ENCODE results near the gene SMAD3. TPM values are rescaled to one million over a fixed set of nuclear protein-coding genes. Genes with fewer than 3 reads are reported as not detected.

SMAD3 gene
- total RNA-seq, 4 donors from 2014 or later, result 21.2 to 32.3 (median 24.2) TPM

- peaks cover 5 to 17% (median 8%) of the 10 kb centered on the region in 4 donors for H3K36me3 ChIP-seq
- peak overlapping the region in 2 of 4 donors; percentile 19 to 20 for H3K27ac ChIP-seq (replicated peaks in 1 of 4)
- WGBS, result 90% methylated on average over 6 of the region's 6 CpGs
- H3K4me1 ChIP-seq, result peaks cover 38 to 50% (median 46%) of the 10 kb centered on the region in 4 donors
- no peaks in the 10 kb centered on the region for H3K27me3 ChIP-seq
- no peaks in the 10 kb centered on the region for H3K9me3 ChIP-seq
- intact Hi-C loops (cut with DNase I), result loop anchor here (5.0 kb wide), 1 partner anchor 56 kb away; the partner anchor contains the start of genes AAGAB and IQCH
- no peak for TF ChIP-seq POLR2AphosphoS5 (IDR thresholded peaks at IDR 0.05)
- TF ChIP-seq POLR2A (IDR thresholded peaks at IDR 0.05; ENCODE audit: low read depth), result no peak
- no peak for TF ChIP-seq CTCF (IDR thresholded peaks at IDR 0.05)
- TF ChIP-seq EP300 (IDR thresholded peaks at IDR 0.05), result no peak
- H3K4me3 ChIP-seq, result no peak overlapping the region
- DNase-seq (ENCODE audit: extremely low spot score), result no peak
These were observed 130.8 kb downstream of the SMAD3 start for GRCh38 chr15:67196222-67196621.

- Histone ChIP-seq H3K27me3 (no peaks in the 10 kb centered on the region), H3K9me3 (no peaks in the 10 kb centered on the region), H3K27ac (replicated peaks in 1 of 4) (peak overlapping the region in 3 of 4 donors; percentile 19 to 33 (median 20)), H3K36me3 (peaks cover 0 to 16% (median 7%) of the 10 kb centered on the region in 4 donors), H3K4me1 (peaks cover 41 to 50% (median 46%) of the 10 kb centered on the region in 4 donors), H3K4me3 (no peak overlapping the region)
- 72% methylated on average over 8 of the region's 8 CpGs for WGBS
- intact Hi-C loops (cut with DNase I), result loop anchor here (5.0 kb wide), 1 partner anchor 55 kb away; the partner anchor contains the start of genes AAGAB and IQCH
- DNase-seq (ENCODE audit: extremely low spot score), result peak; percentile 77
- TF ChIP-seq POLR2AphosphoS5 (IDR thresholded peaks at IDR 0.05) (peak; percentile 8 to 19), POLR2A (IDR thresholded peaks at IDR 0.05; ENCODE audit: low read depth) (no peak)
These were observed 131.4 kb downstream of the SMAD3 start for GRCh38 chr15:67196672-67197363.

GRCh38 chr15:67197364-67197695, 131.9 kb downstream of the SMAD3 start:
- intact Hi-C loops (cut with DNase I), result loop anchor here (5.0 kb wide), 1 partner anchor 55 kb away; the partner anchor contains the start of genes AAGAB and IQCH
- Histone ChIP-seq H3K4me1 (peaks cover 39 to 47% (median 44%) of the 10 kb centered on the region in 4 donors), H3K27me3 (no peaks in the 10 kb centered on the region), H3K4me3 (no peak overlapping the region), H3K9me3 (no peaks in the 10 kb centered on the region), H3K36me3 (peaks cover 0 to 16% (median 10%) of the 10 kb centered on the region in 4 donors), H3K27ac (replicated peaks in 1 of 4) (peak overlapping the region in 3 of 4 donors; percentile 19 to 33 (median 20))
- TF ChIP-seq POLR2A (IDR thresholded peaks at IDR 0.05; ENCODE audit: low read depth), result no peak
- no peak for TF ChIP-seq EP300 (IDR thresholded peaks at IDR 0.05)
- TF ChIP-seq POLR2AphosphoS5 (IDR thresholded peaks at IDR 0.05), result no peak
- TF ChIP-seq CTCF (IDR thresholded peaks at IDR 0.05), result no peak
- WGBS, result 97% methylated on average over 2 of the region's 2 CpGs
- peak; percentile 85 for DNase-seq (ENCODE audit: extremely low spot score)

- H3K4me1 ChIP-seq, result peaks cover 30 to 40% (median 37%) of the 10 kb centered on the region in 4 donors
These were observed 132.9 kb downstream of the SMAD3 start for GRCh38 chr15:67198157-67198754.

More at GRCh38 chr15:67198157-67198754, 132.9 kb downstream of the SMAD3 start:
- intact Hi-C loops (cut with DNase I), result loop anchor here (5.0 kb wide), 1 partner anchor 54 kb away; the partner anchor contains the start of genes AAGAB and IQCH
- 94% methylated on average over 7 of the region's 7 CpGs for WGBS
- Histone ChIP-seq H3K4me3 (no peak overlapping the region), H3K27me3 (no peaks in the 10 kb centered on the region), H3K27ac (replicated peaks in 1 of 4) (no peak overlapping the region), H3K9me3 (no peaks in the 10 kb centered on the region), H3K36me3 (peaks cover 0 to 19% (median 12%) of the 10 kb centered on the region in 4 donors)
- no peak for DNase-seq (ENCODE audit: extremely low spot score)
- TF ChIP-seq EP300 (IDR thresholded peaks at IDR 0.05) (no peak), POLR2AphosphoS5 (IDR thresholded peaks at IDR 0.05) (no peak), POLR2A (IDR thresholded peaks at IDR 0.05; ENCODE audit: low read depth) (no peak), CTCF (IDR thresholded peaks at IDR 0.05) (no peak)

Measured in esophagus muscularis mucosa (tissue), 4 donors.